Activated CD4-positive, alpha-beta memory T cell treated with anti-CD3 and anti-CD28 coated beads for 36 hours (primary cell): ENCODE results near the gene FAAP20. TPM values are rescaled to one million over a fixed set of nuclear protein-coding genes. Genes with fewer than 3 reads are reported as not detected.

Experiments
- CTCF ChIA-PET: fragments of 350-600 bp; sonication (Branson Sonifier 250); formaldehyde crosslinking; loops from one replicate; lab custom pipeline; 2021; ENCODE audit warnings: antibody characterized with exemption, inconsistent platforms; lab: Charles Lee
- POLR2A ChIA-PET: fragments of 350-600 bp; sonication (Branson Sonifier 250); formaldehyde crosslinking; loops from one replicate; lab custom pipeline; 2021; ENCODE audit warnings: antibody characterized with exemption; lab: Charles Lee
- DNase-seq: peaks from one replicate; pipeline ENCODE4 v3.0.0-alpha.2; 2020
- H3K27ac Mint-ChIP-seq: one replicate; pipeline ENCODE4 v1.8.0; 2021; ENCODE audit warnings: mixed read lengths
- H3K27me3 Mint-ChIP-seq: one replicate; pipeline ENCODE4 v1.8.0; 2021; ENCODE audit warnings: mixed read lengths
- H3K36me3 Mint-ChIP-seq: one replicate; pipeline ENCODE4 v1.8.0; 2021; ENCODE audit warnings: mixed read lengths
- H3K4me1 Mint-ChIP-seq: one replicate; pipeline ENCODE4 v1.8.0; 2021; ENCODE audit warnings: low read depth, mixed read lengths
- H3K4me3 Mint-ChIP-seq: one replicate; pipeline ENCODE4 v1.8.0; 2021; ENCODE audit warnings: mild to moderate bottlenecking, mixed read lengths
- H3K9me3 Mint-ChIP-seq: one replicate; pipeline ENCODE4 v1.8.0; 2021; ENCODE audit warnings: mixed read lengths
- intact Hi-C: fragments of 100-400 bp; cut with micrococcal nuclease; formaldehyde crosslinking; loops from one replicate; pipeline ENCODE4 v1.15.1; 2023
- total RNA-seq, 2 experiments: library from RNA; stranded (reverse); gene quantifications; one replicate each; pipeline ENCODE4 v1.2.3, GENCODE V29; 2021

The FAAP20 gene
- total RNA-seq, 2 experiments from 2014 or later = 64.9 to 69.8 TPM

DNA sequence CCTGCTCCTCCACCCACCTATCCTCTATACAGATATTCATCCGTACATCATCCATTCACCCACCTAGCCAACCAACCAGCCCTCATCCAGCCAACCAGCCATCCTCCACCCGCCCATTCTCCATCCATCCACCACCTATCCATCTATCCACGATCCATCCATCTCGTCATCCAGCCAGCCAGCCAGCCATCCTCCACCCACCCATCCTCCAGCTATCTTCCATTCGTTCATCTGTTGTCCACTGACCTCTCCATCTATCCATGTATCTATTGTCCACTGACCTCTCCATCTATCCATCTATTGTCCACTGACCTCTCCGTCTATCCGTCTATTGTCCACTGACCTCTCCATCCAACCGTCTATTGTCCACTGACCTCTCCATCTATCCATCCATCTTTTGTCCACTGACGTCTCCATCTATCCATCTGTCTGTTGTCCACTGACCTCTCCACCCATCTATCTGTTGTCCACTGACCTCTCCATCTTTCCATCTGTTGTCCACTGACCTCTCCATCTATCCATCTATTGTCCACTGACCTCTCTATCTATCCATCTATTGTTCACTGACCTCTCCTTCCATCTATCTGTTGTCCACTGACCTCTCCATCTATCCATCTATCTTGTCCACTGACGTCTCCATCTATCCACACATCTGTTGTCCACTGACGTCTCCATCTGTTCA lies 47.6 kb downstream of the FAAP20 start:
- POLR2A ChIA-PET = no interaction called here
- intact Hi-C loops = no loop called here
- Mint-ChIP-seq H3K4me3 (no peak overlapping the region), H3K27ac (no peak overlapping the region), H3K4me1 (no peaks in the 10 kb centered on the region), H3K27me3 (no peaks in the 10 kb centered on the region), H3K36me3 (peaks cover 2% of the 10 kb centered on the region), H3K9me3 (no peaks in the 10 kb centered on the region)
- DNase-seq = no peak
- CTCF ChIA-PET = no interaction called here

- Mint-ChIP-seq H3K4me3 (no peak overlapping the region), H3K27ac (no peak overlapping the region), H3K36me3 (no peaks in the 10 kb centered on the region), H3K4me1 (no peaks in the 10 kb centered on the region), H3K27me3 (no peaks in the 10 kb centered on the region), H3K9me3 (no peaks in the 10 kb centered on the region)
- CTCF ChIA-PET = no interaction called here
- POLR2A ChIA-PET = no interaction called here
- intact Hi-C loops = no loop called here
- peak; percentile 43 for DNase-seq
Measured at GRCh38 chr1:2145946-2146835, 48.4 kb downstream of the FAAP20 start.

DNA sequence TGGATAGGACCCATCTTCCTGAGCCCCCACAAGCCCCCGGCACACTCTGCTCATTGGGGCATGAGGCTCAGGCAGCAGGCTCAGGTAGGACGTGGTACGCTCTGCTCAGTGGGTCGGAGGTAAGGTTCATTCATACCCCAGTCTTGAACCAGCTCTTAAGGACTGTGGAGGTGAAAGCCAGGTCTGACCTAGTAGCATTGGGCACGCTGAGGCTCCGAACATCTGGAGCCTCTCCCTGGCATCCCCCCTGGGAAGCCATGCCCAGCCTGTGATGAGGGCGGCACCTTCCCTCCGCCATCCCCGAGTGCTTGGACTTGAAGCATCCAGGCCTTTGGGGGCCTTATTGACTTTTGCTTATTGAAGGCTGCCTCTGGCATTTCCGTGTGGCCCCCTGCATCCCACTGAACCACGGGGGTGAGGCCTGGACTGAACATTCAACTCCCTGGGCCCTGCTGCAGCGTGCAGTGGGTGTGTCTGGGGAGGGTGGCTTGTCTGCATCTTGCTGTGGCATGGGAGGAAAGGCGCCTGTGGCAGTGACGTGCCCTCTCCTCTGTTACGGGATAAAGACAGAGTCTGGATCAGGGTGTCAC lies 50.0 kb downstream of the FAAP20 start:
- no peaks in the 10 kb centered on the region for H3K36me3 Mint-ChIP-seq
- H3K4me1 Mint-ChIP-seq = peaks cover 7% of the 10 kb centered on the region
- H3K27ac Mint-ChIP-seq = no peak overlapping the region
- no peaks in the 10 kb centered on the region for H3K27me3 Mint-ChIP-seq
- ChIA-PET CTCF (no interaction called here), POLR2A (no interaction called here)
- H3K9me3 Mint-ChIP-seq = no peaks in the 10 kb centered on the region
- no peak overlapping the region for H3K4me3 Mint-ChIP-seq
- intact Hi-C loops = no loop called here
- no peak for DNase-seq

DNA sequence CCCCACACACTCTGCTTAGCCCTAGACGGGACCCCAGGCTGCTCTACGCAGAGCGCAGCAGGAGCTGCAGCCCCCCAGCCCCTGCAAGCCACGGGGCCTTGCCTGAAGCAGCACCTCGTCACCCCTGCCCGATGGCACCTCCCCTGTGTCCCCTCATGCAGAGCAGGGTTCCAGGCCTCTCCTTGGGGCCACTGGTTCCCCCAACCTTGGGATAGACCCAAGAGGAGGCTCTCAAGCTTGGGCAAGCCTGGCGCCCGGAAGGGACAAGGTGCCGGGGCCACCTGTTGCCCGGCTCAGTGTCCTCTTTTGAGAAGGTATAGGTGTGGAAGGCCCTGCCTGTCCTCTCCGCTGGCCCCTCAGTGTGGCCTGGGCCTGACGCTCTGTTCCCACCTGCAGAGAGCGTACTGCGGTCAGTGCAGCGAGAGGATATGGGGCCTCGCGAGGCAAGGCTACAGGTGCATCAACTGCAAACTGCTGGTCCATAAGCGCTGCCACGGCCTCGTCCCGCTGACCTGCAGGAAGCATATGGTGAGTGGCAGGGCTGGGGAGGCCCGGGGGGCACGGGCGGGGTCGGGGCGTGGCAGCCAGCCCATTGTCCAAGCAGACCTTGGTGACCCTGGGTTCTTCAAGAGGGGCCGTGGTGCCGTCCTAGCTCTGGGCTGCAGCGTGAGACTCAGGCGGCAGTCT lies 50.6 kb downstream of the FAAP20 start:
- no peaks in the 10 kb centered on the region for H3K27me3 Mint-ChIP-seq
- H3K4me1 Mint-ChIP-seq = peaks cover 9% of the 10 kb centered on the region
- no peaks in the 10 kb centered on the region for H3K36me3 Mint-ChIP-seq
- no peak for DNase-seq
- no peak overlapping the region for H3K4me3 Mint-ChIP-seq
- CTCF ChIA-PET = no interaction called here
- POLR2A ChIA-PET = no interaction called here
- intact Hi-C loops = no loop called here
- no peak overlapping the region for H3K27ac Mint-ChIP-seq
- no peaks in the 10 kb centered on the region for H3K9me3 Mint-ChIP-seq

- H3K27ac Mint-ChIP-seq = no peak overlapping the region
- CTCF ChIA-PET = interaction anchor here (0.7 to 2.9 kb wide), 7 partner anchors 9 to 312 kb away, joined by 3 to 21 read pairs (median 5); no protein-coding TSS in a partner anchor
- no peaks in the 10 kb centered on the region for H3K36me3 Mint-ChIP-seq
- POLR2A ChIA-PET = interaction anchor here (0.6 kb wide), 1 partner anchor 535 kb away, joined by 3 read pairs; no protein-coding TSS in a partner anchor
- H3K27me3 Mint-ChIP-seq = no peaks in the 10 kb centered on the region
- intact Hi-C loops = no loop called here
- peaks cover 10% of the 10 kb centered on the region for H3K4me1 Mint-ChIP-seq
- DNase-seq = no peak
- H3K9me3 Mint-ChIP-seq = no peaks in the 10 kb centered on the region
- H3K4me3 Mint-ChIP-seq = no peak overlapping the region
Measured at GRCh38 chr1:2141025-2141424, 53.5 kb downstream of the FAAP20 start.

Other genes starting within 250 kb of the FAAP20 start
- gene CFAP74, start 191.0 kb downstream of the FAAP20 start, total RNA-seq = not detected
- not detected for gene GABRD, start 175.4 kb downstream of the FAAP20 start, total RNA-seq
- gene PRKCZ, start 144.4 kb downstream of the FAAP20 start, total RNA-seq = 10 to 100 TPM; 13.2 to 14.7 TPM
- 10 to 100 TPM; 28.3 to 28.9 TPM for gene SKI, start 33.5 kb upstream of the FAAP20 start, total RNA-seq
- gene MORN1, start 196.8 kb upstream of the FAAP20 start, total RNA-seq = 1 to 10 TPM; 5.4 to 6.3 TPM
- 100 to 1,000 TPM; 148 to 154 TPM for gene RER1, start 197.1 kb upstream of the FAAP20 start, total RNA-seq
- gene PEX10, start 217.8 kb upstream of the FAAP20 start, total RNA-seq = 10 to 100 TPM; 14.8 to 15.4 TPM